ENCODE data around the gene MRPS23.
A peak's percentile ranks its signal among the peaks of the same experiment; 100 is the strongest.

The MRPS23 gene

GRCh38 chr17:57888311-57889216 is 38.7 kb upstream of the MRPS23 start:
- H3K4me3 ChIP-seq (ENCODE audit: low read depth, low read length) = no peak overlapping the region
- H3K9me3 ChIP-seq (ENCODE audit: severe bottlenecking) = no peaks in the 10 kb centered on the region
- H3K36me3 ChIP-seq = peaks cover 6% of the 10 kb centered on the region
- no peak for DNase-seq
- no peaks in the 10 kb centered on the region for H3K27me3 ChIP-seq (ENCODE audit: insufficient read depth, low read depth, severe bottlenecking)
- peak overlapping the region; percentile 57; the same call in 1 of the 2 replicates for H3K27ac ChIP-seq
- TF ChIP-seq CTCF (IDR thresholded peaks at IDR 0.05; ENCODE audit: low read depth, low read length) = no peak

GRCh38 chr17:57887161-57887560 is 37.3 kb upstream of the MRPS23 start:
- Histone ChIP-seq H3K36me3 (peaks cover 11% of the 10 kb centered on the region), H3K27ac (no peak overlapping the region), H3K27me3 (ENCODE audit: insufficient read depth, low read depth, severe bottlenecking) (no peaks in the 10 kb centered on the region), H3K9me3 (ENCODE audit: severe bottlenecking) (peaks cover 2% of the 10 kb centered on the region), H3K4me3 (ENCODE audit: low read depth, low read length) (no peak overlapping the region)
- TF ChIP-seq CTCF (IDR thresholded peaks at IDR 0.05; ENCODE audit: low read depth, low read length) = no peak
- DNase-seq = no peak

- no peak for TF ChIP-seq CTCF (IDR thresholded peaks at IDR 0.05; ENCODE audit: low read depth, low read length)
- Histone ChIP-seq H3K36me3 (peaks cover 11% of the 10 kb centered on the region), H3K9me3 (ENCODE audit: severe bottlenecking) (peaks cover 2% of the 10 kb centered on the region), H3K27me3 (ENCODE audit: insufficient read depth, low read depth, severe bottlenecking) (no peaks in the 10 kb centered on the region), H3K27ac (no peak overlapping the region), H3K4me3 (ENCODE audit: low read depth, low read length) (no peak overlapping the region)
- no peak for DNase-seq
These were observed 36.2 kb upstream of the MRPS23 start for GRCh38 chr17:57886020-57886419.

GRCh38 chr17:57885148-57885915 is 35.5 kb upstream of the MRPS23 start:
- Histone ChIP-seq H3K9me3 (ENCODE audit: severe bottlenecking) (peaks cover 2% of the 10 kb centered on the region), H3K27ac (peak overlapping the region; percentile 46), H3K4me3 (ENCODE audit: low read depth, low read length) (no peak overlapping the region), H3K36me3 (peaks cover 11% of the 10 kb centered on the region), H3K27me3 (ENCODE audit: insufficient read depth, low read depth, severe bottlenecking) (no peaks in the 10 kb centered on the region)
- TF ChIP-seq CTCF (IDR thresholded peaks at IDR 0.05; ENCODE audit: low read depth, low read length) = no peak
- DNase-seq = no peak

- no peak for DNase-seq
- Histone ChIP-seq H3K4me3 (ENCODE audit: low read depth, low read length) (no peak overlapping the region), H3K36me3 (peaks cover 11% of the 10 kb centered on the region), H3K27ac (no peak overlapping the region), H3K9me3 (ENCODE audit: severe bottlenecking) (peaks cover 2% of the 10 kb centered on the region), H3K27me3 (ENCODE audit: insufficient read depth, low read depth, severe bottlenecking) (no peaks in the 10 kb centered on the region)
- no peak for TF ChIP-seq CTCF (IDR thresholded peaks at IDR 0.05; ENCODE audit: low read depth, low read length)
These were observed 32.0 kb upstream of the MRPS23 start for GRCh38 chr17:57881783-57882351.
